Skeletal muscle satellite cell (primary cell): ENCODE results near the gene TRIM49D1. TPM values are rescaled to one million over a fixed set of nuclear protein-coding genes. Genes with fewer than 3 reads are reported as not detected.

Experiments
- small RNA-seq: library from RNA; depleted of rRNA; stranded (forward); fragments of <200 nt; gene quantifications from one replicate; pipeline ENCODE3, GENCODE V24; 2012

Gene TRIM49D1

Small RNA genes lying within 50 kb of the gene (small RNA-seq; reads per million reads assigned to genes)
- gene AP004607.1 = not detected
